HG02759 (cell line): Measurements from ENCODE around the gene TMEM11.

Experiments used
- ATAC-seq: cut with Tn5 transposase; IDR thresholded peaks from one replicate; pipeline ENCODE4 v1.9.1; 2021; ENCODE audit warnings: mild to moderate bottlenecking, moderate library complexity; ENCODE audit not compliant: unreplicated experiment

TMEM11 gene

DNA sequence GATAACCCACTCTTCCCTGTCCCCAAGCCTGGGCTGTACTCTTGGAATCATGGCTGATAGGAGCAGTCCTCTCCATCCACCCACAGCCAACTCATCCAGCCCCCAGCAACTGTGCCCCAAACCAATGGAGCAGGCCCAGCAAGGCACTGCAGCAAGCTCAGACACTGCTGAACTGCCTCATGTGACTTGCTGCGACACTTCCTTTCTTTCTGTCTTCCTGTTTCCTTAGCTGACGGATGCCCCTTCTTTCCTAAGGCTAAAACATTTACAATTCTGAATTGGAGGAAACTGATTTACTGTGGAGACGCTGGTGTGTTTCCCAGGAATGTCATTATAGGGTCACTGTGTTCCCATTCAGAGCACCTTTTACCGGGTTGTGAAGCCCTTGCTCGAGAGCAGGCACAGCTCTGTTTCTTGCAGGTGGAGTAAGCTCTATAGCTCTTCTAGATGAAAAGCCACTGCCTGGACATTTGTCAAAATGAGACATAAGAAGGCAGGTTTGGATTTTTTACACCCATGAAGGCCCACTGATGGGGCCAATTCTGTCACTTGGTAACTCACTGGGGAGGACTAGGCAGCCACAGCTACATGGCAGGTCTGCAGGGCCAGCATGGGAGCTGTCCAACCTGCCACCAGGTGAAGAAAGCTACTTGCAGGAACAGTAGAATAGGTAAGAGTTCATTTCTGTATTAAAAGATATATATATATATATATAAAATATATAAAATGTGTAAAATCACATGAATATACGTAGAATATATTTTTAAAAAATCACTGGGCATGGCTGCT lies 27.4 kb downstream of the TMEM11 start:
- ATAC-seq, result no peak

DNA sequence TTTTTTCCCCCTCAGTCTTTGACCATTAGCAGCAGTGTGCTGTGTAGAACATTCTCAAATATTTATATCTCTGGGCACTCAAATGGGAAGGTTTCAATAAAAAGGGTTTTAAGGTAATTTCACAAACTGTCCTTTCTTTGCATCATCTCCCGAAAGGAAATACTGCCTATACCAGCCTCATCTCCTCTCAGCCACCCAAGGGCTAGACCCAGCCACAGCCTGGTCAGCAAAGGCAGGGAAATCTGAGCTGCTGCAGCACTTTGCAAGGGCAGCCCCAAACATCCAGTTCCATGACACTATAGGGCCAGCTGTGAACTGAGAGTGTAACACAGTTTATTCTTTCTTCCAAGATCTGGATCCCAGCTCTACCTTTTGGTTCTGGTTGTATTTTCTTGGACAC lies 28.9 kb downstream of the TMEM11 start:
- ATAC-seq, result no peak

DNA sequence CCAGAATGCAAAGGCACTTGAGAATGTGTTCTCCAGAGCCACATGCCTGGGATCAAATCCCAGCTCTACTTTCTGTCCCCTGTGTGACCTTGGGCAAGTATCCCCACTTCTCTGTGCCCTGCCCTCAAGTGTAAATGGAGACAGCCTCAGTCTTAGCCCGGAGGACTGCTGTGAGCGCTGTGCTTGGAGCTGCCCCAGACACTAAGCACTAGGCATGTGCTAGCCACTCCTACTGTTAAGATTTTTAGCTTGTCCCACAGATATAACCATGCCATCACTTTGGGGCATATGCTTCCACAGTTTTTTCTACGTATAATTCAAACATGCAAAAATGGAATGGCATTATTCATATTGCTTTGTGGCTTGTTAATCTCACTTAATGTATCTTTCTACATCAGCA lies 29.4 kb downstream of the TMEM11 start:
- no peak for ATAC-seq

DNA sequence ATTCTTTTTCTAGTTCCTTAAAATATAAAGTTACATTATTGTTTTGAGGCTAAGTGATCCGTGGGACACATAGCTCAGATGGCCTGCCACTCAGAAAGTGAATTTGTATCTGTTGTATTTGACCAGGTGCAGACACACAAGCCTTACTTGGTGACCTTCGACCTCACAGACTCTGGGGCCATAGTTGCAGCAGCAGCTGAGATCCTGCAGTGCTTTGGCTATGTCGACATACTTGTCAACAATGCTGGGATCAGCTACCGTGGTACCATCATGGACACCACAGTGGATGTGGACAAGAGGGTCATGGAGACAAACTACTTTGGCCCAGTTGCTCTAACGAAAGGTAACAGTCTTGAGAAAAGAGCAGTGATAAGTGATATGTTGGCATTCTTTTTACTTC lies 30.5 kb downstream of the TMEM11 start:
- ATAC-seq, result no peak

DNA sequence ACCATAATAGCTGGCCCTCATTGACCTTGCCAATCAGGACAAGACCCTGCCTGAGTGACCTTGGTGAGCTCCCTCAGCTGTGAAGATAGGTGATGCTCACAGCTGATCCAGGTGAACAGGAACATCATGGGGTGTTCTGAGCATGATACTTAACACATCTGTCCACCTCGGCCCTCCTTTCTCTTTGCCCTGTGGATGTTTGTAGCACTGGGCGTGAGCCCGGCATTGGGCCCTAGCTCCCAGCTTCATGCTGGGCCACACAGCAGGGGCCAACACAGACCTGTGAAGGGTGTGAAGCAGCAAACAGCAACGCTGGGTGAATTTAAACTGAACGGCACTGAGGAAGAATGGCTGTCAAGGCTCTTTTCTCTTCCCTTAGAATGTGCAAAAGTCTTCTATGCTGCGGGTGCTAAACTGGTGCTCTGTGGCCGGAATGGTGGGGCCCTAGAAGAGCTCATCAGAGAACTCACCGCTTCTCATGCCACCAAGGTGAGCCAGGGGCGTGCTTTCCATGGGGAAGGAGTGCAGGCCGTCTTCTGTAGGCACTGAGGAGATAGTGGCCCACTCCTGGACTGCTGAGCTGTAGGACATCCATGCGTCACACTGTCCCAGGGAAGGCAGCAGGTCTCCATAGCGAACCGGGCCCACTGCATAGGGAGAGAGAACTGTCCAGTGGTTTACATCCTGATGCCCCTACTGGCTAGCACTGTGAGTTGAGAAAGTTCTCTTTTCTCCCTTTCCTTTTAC lies 35.9 kb downstream of the TMEM11 start:
- no peak for ATAC-seq

DNA sequence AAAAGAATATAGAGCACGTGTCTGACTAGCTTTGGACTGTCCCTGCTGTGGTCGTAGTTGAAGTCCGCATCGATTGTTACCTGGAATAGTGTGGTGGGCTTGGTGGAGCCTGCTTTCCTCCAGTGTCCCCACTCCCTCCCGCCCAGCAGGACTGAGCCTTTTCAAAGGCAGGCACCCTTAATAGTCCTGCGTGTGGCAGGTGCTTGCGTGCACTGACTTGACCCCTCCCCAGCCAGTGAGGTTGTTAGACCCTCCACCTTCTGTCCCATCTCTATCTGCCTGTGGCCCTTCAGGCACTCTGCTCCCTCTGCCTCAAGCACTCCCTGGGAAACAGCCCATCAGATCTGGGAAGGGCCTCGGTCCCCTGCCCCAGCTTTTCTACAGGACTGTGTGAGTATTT lies 36.6 kb downstream of the TMEM11 start:
- no peak for ATAC-seq

DNA sequence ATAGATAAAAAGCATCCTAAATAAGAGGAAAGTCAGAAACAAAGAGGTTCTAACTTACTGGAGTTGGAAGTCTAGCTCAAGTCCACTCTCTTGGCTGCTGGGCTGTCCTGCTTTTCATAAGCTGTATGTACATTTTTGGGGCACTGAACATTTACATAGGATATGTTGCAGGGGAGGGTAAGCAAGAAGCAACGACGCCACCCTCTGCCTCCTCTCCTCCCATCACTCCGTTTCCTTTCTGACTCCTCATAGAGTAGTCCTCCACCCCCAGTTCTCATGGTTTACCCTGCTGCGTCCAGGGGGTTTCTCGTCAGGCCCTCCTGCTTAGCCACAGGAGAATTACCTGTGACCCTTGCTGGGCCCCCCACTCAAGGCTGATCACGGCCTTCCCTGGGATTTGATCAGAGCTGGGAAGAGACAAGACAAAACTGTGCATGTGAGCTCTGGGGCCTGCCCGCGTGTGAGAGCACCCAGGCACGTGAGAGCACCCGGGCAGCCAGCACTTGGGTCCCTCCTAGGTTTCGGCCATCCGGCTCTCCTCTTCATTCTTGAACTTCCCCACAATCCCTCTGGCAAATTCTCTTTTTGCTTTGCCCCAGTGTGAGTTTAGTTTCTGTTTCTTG lies 37.1 kb downstream of the TMEM11 start:
- ATAC-seq, result no peak

DNA sequence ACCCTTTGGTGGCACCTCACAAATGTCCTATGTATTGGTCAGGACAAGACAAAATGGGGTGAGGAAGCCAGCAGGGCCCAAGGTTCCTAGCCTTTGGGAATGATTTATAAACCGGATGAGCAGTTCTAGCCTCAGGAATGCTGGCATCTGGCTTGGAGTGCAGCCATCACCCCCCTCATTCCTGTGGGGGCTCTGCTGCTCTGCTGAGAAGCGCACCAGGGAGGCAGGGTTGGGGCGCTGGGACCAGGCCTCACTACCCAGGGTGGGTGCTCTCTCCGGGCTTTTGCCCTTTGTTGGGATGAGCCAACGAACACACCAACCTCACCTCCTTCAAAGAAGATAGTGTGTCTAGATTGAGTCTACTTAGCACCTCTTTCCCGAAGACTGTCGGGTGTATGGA lies 39.2 kb downstream of the TMEM11 start:
- ATAC-seq, result no peak

DNA sequence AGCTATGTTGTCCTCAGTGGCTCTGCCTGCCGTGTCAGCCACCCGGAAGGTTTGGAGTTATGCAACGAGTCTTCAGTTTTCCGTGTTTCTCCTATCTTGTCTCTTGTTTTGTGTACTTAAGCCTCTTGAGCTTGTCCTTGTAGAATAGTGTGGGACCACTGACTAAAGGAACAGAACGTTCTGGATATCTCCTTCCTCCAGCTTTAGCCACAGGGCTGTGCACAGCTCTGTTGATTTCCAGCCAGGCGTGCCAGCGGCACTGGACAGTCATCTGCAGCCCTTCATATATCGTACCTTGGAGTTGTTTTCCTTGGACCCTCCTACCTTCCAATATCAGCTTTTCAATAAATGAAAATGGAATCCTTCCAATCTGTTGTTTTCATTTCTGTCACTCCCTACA lies 39.8 kb downstream of the TMEM11 start:
- no peak for ATAC-seq

DNA sequence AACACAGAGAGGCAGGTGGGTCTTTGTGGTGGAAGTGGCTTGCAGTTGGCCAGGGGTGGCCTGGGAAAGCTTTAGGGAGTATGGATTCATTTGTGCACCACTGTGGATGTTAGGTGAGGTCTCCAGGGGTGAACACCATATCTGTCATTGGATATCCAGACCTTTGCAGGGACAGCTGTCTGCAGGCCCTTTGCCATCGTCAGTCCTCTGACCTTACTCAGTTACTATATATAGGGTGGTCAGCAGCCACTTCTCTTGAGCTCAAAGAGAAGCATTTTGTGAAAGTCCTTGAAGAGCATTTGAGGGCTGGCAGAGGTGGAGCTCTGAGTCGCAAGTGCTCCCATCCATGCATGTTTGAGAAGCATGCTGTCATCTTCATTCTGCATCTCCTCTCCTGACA lies 40.4 kb downstream of the TMEM11 start:
- ATAC-seq, result no peak

DNA sequence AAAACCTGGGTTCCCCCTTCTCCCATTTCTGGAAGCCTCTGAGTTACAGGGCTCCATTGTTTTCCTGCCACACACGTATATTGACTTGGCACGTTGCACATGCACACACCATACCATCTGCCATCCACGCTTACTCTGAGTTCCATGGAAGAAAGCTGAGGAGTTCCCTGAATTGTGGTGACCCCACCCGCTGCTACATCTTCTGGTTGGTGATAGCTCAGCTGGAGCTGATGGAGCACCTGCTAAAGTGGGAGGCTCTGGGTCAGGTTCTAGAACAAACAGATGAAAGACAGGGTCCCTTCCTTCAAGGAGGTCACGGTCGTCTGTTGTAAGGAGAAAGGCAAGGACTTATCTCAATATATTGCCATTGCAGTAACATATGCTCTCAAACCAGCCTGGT lies 41.1 kb downstream of the TMEM11 start:
- no peak for ATAC-seq

DNA sequence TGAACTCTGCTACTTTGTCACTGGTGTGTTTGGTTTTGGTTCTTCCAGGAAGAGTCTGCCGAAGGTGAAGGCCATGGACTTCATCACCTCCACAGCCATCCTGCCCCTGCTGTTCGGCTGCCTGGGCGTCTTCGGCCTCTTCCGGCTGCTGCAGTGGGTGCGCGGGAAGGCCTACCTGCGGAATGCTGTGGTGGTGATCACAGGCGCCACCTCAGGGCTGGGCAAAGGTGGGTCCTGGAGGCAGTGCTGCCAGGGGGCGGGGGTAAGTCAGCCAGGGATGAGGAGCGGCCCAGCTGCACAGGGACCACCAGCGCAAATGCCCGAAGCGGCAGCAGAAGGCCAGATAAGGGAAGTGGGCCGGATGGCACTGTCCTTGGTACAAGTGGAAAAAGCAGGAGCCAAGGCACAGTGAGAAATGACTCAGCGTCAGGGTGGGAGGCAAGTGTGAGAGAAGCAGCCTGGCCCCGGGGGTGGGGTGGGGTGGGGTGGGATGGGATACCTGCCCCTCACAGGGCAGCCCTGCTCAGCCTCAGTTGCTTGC lies 41.9 kb downstream of the TMEM11 start:
- no peak for ATAC-seq

DNA sequence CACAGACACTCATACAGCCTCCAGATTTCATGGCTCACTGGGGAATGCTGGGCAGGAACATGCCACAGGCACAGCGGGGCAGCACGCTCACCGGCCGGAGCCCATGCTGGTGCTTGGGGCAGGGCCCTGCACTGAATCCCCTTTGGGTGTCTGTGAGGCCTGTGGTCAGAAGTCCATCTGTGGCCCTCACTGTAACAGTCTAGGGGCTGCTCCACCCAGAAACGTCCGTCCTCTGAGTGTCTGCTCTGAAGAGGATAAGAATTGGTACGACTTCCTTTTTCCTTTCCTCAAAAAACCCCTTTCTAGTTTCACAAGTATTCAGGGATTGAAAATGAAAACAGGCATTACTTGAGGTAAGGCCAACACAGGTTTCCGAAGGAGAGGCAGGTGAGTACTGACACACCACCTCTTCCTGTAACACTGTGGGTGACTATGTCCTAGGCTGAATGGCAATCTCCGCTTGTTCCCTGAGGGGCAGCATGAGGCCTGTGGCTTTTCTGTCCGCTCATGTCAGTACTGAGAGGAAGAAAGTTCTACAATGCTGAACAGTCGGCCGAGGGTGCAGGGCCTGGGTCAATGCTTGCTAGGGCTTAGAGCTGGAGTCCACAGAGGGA lies 42.5 kb downstream of the TMEM11 start:
- peak; percentile 76 for ATAC-seq

DNA sequence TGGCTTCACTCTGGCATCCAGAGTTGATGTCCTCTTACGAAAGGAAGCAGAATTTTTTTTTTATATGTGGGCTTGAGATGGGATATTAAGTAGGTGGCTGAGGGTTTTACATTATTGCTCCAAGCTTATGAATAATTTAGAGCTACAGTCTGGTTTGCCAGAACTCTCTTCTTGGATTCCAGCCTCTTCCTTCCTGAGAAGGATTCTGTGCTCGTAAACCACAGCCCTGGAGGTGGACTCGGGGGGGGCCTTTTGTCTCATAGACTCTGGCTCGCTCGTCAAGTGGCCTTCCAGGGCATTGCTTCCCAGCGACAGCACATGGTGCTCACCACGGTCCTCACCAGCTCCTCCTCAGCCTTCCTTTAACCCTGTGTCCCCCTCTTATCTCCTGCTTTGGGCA lies 43.2 kb downstream of the TMEM11 start:
- ATAC-seq, result no peak

DNA sequence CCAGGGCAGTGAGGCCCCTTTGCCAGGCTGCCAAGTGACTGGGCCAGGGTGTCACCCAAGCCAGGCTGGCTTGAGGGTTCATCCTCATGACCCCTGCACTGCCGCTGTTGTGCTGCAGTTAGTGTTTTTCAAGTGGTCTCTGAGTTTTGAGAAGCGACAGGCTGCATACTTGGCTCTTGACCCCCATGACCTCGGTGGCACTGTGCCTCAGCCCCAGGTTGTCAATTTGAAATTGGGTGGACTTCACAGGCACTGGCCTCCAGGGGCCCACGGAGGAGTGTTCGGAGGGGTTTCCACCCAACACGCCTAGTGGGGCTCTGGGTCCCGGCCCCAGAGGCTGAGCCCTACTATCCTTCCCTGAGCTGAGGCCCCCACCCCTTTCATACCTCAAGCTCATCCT lies 44.5 kb downstream of the TMEM11 start:
- ATAC-seq, result no peak

DNA sequence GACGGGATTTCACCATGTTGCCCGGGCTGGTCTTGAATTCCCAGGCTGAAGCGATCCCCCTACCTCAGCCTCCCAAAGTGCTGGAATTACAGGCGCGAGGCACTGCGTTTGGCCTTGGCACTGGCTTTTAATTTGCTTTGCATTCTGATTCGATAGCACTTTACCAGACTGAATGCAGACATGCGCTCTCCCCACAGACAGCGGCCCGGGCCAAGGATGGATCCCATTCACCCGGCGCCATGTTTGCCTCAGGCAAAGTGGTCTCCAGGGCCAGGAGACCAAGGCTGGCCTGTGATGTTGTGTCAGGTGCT lies 45.5 kb downstream of the TMEM11 start:
- ATAC-seq, result no peak

DNA sequence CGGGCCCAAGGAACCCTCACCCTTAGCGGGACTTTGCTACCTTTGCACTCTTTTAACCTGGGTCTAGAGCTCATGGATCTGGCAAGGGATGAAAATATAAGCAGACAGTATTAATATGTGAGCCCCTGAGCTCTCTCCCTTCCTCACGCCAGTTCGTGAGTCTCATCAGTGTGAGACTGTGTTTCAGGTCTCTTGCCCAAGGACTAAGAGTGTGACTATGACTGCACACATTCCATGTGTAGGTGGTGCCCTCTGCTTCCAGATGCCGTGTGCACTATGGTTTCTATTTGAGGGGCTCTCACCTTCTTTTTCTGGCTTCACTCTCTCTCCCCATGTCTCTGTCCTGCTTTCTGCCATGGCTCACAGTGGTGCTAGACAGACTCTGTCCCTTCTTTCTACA lies 46.7 kb downstream of the TMEM11 start:
- ATAC-seq, result no peak

DNA sequence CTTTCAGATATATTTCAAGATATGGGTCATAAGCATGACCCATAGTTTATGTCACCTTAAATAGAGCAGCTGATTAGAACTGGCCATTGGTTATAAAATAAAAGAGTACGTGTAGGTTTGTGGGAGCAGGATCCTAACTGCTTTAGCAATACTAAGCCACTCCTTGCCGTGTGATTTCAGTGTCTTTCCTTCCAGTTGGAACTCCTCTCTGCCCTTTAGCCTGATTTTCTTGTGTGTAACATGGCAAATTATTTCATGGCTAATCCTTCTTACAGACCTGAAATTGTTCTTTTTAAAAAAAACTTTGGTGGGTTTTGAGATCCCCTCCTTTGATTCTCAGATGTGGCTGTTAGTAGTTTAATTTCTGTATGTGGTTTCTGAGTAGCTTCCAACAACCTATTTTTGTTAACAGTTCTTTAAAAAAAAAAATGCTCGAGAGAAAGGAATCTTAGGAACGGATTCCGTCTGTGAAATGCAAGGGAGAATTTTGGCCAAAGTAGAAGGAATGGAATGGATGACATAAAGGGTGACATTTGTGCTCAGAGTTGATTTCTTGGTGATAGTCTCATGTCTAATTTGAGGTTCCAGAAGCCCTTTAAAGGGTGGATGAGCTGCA lies 47.3 kb downstream of the TMEM11 start:
- ATAC-seq, result no peak

DNA sequence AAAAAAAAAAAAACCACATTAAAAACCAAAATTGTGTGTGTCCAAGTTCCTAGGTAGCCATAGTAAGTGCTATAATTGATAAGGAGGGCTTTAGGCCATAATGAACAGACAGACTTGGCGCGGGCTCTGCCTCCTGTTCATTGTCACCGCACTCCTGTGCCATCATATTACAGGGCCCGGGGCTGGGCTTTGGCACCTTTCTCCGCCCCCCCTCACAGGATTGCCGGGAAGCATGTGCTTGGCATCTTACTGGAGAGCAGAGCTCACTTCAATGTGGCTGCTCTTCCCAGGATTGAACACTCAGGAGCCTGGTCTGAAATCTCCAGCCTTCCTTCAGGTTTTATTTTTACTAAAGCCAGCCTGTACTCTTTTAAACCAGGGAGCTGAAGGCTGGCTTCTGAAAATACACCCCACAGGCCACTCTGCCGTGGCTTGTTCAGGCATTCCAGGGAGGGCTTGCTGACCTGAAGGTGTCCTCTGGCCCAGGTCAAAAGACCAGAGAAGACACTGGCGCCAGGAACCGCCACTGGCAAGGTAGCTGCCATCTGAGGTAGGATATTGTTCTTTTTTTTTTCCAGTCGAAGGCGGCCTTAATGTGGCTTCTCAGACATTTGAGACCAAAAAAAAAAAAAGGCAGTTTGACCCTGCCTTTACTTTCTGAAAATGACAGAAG lies 47.9 kb downstream of the TMEM11 start:
- no peak for ATAC-seq

DNA sequence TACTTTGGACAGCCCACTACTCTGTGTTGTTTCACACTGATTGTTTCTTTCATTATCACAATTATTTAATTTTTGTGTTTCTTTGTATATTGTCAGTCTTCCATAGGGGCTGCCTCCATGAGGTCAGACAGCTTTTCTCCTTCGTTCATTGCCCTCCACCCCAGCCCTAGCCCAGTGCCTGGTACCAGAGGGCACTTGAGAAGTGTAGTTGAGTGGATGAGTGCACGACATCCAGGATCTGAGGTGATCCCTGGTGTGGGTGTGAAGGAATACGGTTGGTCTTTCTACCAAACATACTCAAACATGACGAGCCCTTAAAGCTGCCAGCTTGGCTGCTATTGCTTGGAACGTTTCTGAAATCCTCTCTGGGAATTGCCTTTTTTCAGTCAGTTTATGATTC lies 49.3 kb downstream of the TMEM11 start:
- no peak for ATAC-seq

DNA sequence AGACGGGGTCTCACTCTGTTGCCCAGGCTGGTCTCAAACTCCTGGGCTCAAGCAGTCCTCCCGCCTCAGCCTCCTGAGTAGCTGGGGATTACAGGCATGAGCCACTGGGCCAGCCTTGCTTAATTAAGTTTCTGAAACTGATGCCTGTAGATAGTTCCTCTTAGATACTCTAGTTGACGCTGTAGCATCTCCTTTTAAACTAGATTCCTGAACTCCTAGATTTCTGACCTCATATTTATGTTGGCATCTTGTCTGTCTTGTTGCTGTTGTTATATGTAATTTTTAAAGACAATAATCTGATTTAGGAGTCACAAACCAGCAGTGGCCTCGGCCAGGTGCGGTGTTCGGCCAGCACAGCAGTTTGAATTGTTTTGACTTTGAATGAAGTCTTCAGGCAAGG lies 49.7 kb downstream of the TMEM11 start:
- no peak for ATAC-seq
